Coronary artery (tissue), 2 donors: Measurements from ENCODE around the gene ZNF593OS.

Source experiments
- DNase-seq: peaks from one replicate; pipeline ENCODE4 v3.0.0-alpha.2; 2017; ENCODE audit warnings: low spot score
- H3K27ac ChIP-seq, 2 donors: fragments of 200-600 bp; sonication (generic); one replicate each; pipeline ENCODE4 v1.5.1; 2016 to 2019
- H3K4me3 ChIP-seq: fragments of 200-600 bp; sonication (generic); 2 replicates; pipeline ENCODE4 v1.5.1; 2016; ENCODE audit warnings: mild to moderate bottlenecking, moderate library complexity
- CTCF ChIP-seq: fragments of 200-600 bp; sonication (generic); IDR thresholded peaks from one replicate; pipeline ENCODE4 v1.5.1; 2019; ENCODE audit warnings: antibody characterized with exemption

The ZNF593OS gene

GRCh38 chr1:26171084-26172072 lies at the start of gene ZNF593OS:
ZNF593OS (minus strand) TSS chr1:26171832; CDS start chr1:26171661, 171 bp downstream.
- peak within 1 kb of the TSS; percentile 93 for H3K4me3 ChIP-seq
- TF ChIP-seq CTCF: no peak
- no peak within 1 kb of the TSS for H3K27ac ChIP-seq
- no peak for DNase-seq

- Histone ChIP-seq H3K27ac (no peak overlapping the region), H3K4me3 (no peak overlapping the region)
- TF ChIP-seq CTCF: no peak
- no peak for DNase-seq
Observed at GRCh38 chr1:26221094-26221493, 49.5 kb upstream of the ZNF593OS start.

GRCh38 chr1:26220199-26220912 lies 48.7 kb upstream of the ZNF593OS start:
- TF ChIP-seq CTCF: no peak
- Histone ChIP-seq H3K4me3 (no peak overlapping the region), H3K27ac (no peak overlapping the region)
- DNase-seq: no peak

- no peak overlapping the region for H3K4me3 ChIP-seq
- no peak overlapping the region for H3K27ac ChIP-seq
- TF ChIP-seq CTCF: no peak
- no peak for DNase-seq
Observed at GRCh38 chr1:26218906-26219494, 47.4 kb upstream of the ZNF593OS start.

GRCh38 chr1:26215246-26215645 lies 43.6 kb upstream of the ZNF593OS start:
- Histone ChIP-seq H3K27ac (no peak overlapping the region), H3K4me3 (no peak overlapping the region)
- TF ChIP-seq CTCF: no peak
- DNase-seq: no peak

- DNase-seq: no peak
- no peak overlapping the region for H3K4me3 ChIP-seq
- no peak overlapping the region for H3K27ac ChIP-seq
- no peak for TF ChIP-seq CTCF
Observed at GRCh38 chr1:26213335-26213905, 41.8 kb upstream of the ZNF593OS start.
